GM10266 (cell line): ENCODE results near the gene POMT2.

Experiments used
- DNase-seq: peaks from one replicate; pipeline ENCODE4 v3.0.0; 2012; ENCODE audit errors: extremely low spot score
- TF ChIP-seq, protein P1 (sequence below): IDR thresholded peaks from 2 replicates; pipeline ENCODE4 v1.5.1; 2012; ENCODE audit warnings: mild to moderate bottlenecking, low read depth; ENCODE audit not compliant: control insufficient read depth, insufficient read depth; ENCODE audit errors: missing control alignments

The POMT2 gene

DNA sequence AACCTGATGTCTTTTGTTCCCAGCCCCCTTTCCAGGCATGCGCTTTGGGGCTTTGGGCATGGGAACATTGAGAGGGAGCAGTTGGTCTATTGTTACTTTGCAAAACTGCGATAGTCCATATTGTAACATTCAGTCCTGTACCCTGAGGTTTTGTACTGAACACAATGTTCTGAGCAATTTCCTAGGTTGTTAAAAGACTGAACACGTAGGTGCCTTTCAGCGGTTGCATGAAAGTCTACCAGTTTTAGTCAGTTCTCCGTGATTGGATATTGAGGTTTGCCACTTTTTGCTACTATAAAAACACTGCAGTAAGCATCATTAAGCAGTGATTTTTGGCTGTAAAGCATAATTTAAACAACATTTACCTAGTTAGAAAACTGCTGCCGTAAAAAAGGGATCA is 69.8 kb downstream of the POMT2 start:
- TF ChIP-seq, protein P1, sequence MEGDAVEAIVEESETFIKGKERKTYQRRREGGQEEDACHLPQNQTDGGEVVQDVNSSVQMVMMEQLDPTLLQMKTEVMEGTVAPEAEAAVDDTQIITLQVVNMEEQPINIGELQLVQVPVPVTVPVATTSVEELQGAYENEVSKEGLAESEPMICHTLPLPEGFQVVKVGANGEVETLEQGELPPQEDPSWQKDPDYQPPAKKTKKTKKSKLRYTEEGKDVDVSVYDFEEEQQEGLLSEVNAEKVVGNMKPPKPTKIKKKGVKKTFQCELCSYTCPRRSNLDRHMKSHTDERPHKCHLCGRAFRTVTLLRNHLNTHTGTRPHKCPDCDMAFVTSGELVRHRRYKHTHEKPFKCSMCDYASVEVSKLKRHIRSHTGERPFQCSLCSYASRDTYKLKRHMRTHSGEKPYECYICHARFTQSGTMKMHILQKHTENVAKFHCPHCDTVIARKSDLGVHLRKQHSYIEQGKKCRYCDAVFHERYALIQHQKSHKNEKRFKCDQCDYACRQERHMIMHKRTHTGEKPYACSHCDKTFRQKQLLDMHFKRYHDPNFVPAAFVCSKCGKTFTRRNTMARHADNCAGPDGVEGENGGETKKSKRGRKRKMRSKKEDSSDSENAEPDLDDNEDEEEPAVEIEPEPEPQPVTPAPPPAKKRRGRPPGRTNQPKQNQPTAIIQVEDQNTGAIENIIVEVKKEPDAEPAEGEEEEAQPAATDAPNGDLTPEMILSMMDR: no peak
- DNase-seq: no peak

DNA sequence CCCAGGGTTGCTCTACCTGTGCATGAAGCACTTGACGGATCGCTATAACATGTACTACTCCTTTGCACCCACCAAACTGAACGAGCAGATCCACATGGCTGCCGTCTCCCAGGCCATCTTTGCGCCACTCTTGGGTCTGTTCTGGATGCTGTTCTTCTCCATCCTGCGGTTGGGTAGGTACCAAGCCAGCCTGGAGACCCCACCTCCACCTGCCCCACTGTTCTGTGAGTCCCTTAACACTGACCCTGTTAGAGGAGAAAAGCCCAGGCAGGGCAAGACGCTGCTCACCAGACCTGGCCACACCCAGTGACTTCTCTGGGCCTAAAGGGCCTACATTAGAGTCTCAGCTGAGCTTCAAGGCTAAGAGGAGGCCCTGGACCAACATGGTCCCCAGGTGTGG is 71.4 kb downstream of the POMT2 start:
- TF ChIP-seq, protein P1: no peak
- DNase-seq: no peak

DNA sequence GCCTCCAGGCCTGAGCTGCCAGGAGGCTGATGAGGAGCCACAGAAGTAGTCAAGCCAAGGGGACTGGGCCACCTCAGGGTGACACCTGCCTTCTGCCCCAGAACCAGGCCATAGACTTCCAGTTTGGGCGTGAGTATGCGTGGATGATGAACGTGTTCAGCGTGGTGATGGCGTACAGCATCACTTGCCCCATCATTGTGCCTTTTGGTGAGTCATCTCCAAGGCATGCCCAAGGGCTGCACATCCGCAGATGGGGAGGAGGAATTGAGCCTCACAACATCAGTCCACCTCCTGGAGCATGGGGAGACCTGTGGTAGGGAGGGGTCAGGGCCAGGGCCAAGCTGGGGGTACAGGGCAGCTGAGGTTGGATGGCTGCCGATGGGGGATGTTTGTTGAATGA is 72.0 kb downstream of the POMT2 start:
- TF ChIP-seq, protein P1: no peak
- no peak for DNase-seq

DNA sequence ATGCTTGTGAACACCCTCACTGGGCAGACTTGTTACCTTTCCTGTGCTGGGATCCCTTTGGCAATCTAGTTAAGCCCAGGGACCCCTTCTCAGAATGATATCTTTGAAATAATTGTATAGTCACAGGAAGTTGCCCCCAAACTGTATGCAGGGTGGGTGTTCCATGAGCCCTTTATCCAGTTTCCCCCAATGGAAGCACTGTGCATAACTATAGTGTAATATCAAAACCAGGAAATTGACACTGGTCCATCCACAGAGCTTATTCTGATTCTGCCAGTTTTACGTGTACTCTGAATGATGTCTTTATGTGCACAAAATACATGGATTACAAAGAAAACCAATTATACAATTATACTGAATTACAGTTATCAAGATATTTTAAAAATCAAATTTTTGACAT is 73.9 kb downstream of the POMT2 start:
- TF ChIP-seq, protein P1: no peak
- DNase-seq: no peak

DNA sequence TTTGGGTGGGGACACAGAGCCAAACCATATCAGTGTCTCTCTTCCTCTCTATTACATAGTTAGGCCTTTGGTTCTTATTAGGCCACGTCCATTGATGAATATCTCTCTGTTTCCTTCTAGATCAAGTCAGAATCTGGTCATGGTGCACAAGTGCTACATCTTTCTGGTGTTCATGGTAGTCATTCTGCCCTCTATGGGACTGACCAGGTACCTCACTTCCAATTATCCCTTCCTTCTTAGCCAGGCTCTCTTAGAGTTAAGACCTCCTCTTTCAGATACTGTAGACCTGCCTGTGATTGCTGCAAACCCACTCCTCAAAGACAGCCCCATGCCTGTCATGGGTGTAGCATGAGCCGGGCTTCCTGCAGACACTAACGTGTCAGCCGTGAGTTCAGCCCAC is 74.9 kb downstream of the POMT2 start:
- TF ChIP-seq, protein P1: no peak

DNA sequence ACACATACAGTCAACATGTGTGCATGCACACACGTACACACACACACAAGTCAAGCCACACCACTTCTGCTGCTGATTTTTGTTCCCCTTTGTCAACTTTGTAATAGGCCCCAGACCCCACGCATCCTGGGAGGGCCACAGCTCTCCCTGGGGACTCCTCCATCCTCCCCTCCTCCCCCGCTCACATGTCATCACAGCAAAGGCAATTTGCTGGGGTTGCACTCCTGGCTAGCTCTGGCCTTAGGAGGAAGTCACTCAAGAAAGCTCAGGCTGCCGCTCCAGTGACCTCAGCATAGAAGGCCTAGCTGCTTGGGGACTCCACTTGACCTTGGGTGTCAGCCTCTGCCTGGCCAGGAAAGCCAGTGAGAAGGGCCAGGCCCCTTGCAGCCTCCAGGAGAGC is 76.8 kb downstream of the POMT2 start:
- TF ChIP-seq, protein P1: no peak
- no peak for DNase-seq

More for the DNA sequence above, 74.9 kb downstream of the POMT2 start:
- DNase-seq: no peak

DNA sequence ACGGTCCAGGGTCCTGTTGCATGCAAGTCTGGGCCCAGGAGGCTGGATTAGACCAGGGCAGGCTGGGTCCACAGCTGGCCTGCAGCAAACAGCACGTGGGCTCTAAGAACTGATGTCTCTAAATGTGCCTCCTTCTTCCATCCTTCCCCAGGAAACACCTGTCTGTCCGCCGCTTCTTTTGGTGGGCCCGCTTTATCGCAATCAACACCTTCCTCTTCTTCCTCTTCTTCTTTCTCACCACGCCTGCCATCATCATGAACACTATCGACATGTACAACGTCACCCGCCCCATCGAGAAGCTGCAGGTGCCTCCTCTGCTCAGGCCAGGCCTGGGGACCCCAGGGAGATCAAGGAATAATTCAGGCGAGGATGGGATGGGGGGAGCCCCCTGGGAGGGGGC is 77.9 kb downstream of the POMT2 start:
- TF ChIP-seq, protein P1: no peak
- no peak for DNase-seq
